Measurements from ENCODE around the gene PNLIP. TPM values are rescaled to one million over a fixed set of nuclear protein-coding genes. Genes with fewer than 3 reads are reported as not detected.

The PNLIP gene
- total and polyA plus RNA-seq, 12 donors: 0.16 to 2.2 (median 0.90) TPM; not detected in 4

DNA sequence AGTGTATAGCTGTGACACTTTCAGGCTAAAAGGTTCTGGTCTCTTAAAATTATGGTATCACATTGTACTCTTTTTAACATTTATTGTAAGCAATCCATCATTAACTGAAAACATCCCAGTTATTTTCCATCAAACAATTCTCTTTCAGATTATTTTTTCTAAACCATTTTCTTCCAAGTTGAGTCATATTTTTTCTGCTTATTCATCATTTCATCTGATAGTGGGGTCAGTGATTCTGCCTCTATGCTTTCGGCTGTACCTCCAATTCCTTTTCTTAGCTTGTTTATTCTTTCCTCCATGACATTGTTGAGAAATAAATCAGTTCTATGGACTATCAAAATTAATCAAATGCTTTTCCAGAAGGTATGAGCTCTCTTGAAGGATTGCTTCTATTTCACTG is 609 bp upstream of the PNLIP start:
- no peaks in the 10 kb centered on the region for H3K27me3 ChIP-seq
- no peak overlapping the region for H3K27ac ChIP-seq
- no peak for TF ChIP-seq POLR2A (IDR thresholded peaks at IDR 0.05)
- TF ChIP-seq, protein P1, sequence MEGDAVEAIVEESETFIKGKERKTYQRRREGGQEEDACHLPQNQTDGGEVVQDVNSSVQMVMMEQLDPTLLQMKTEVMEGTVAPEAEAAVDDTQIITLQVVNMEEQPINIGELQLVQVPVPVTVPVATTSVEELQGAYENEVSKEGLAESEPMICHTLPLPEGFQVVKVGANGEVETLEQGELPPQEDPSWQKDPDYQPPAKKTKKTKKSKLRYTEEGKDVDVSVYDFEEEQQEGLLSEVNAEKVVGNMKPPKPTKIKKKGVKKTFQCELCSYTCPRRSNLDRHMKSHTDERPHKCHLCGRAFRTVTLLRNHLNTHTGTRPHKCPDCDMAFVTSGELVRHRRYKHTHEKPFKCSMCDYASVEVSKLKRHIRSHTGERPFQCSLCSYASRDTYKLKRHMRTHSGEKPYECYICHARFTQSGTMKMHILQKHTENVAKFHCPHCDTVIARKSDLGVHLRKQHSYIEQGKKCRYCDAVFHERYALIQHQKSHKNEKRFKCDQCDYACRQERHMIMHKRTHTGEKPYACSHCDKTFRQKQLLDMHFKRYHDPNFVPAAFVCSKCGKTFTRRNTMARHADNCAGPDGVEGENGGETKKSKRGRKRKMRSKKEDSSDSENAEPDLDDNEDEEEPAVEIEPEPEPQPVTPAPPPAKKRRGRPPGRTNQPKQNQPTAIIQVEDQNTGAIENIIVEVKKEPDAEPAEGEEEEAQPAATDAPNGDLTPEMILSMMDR (IDR thresholded peaks at IDR 0.05): no peak
- no peak for DNase-seq
- no peaks in the 10 kb centered on the region for H3K9me3 ChIP-seq (replicated peaks in 1 of 3)
- no peaks in the 10 kb centered on the region for H3K36me3 ChIP-seq (replicated peaks in 1 of 2)
- no peak overlapping the region for H3K4me3 ChIP-seq
- intact Hi-C loops (cut with DNase I): no loop called here
- 43 to 69% (median 57%) methylated on average over 1 of the region's 1 CpG for WGBS, 4 donors
- H3K4me1 ChIP-seq (replicated peaks in 1 of 2): no peaks in the 10 kb centered on the region

DNA sequence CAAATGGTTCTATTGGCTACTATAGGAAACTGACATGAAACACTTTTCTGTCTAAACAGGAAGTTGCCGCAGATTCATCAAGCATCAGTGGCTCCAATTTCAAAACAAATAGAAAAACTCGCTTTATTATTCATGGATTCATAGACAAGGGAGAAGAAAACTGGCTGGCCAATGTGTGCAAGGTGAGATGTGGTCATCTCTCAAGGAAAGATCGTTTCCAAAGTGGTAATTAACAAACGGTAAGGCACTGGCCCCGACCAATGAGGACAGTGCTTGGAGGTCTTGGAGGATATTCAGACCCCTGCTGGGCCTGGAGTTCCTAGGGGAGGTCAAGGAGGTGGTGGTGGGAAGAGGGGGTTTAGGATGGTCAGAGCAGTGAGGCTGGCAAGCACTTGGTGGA is 2.6 kb downstream of the PNLIP start:
- Histone ChIP-seq H3K4me3 (no peak overlapping the region), H3K4me1 (replicated peaks in 1 of 2) (no peaks in the 10 kb centered on the region), H3K27me3 (no peaks in the 10 kb centered on the region), H3K36me3 (replicated peaks in 1 of 2) (no peaks in the 10 kb centered on the region), H3K27ac (no peak overlapping the region), H3K9me3 (replicated peaks in 1 of 3) (no peaks in the 10 kb centered on the region)
- no peak for TF ChIP-seq POLR2A (IDR thresholded peaks at IDR 0.05)
- TF ChIP-seq, protein P1 (IDR thresholded peaks at IDR 0.05): no peak
- 79 to 90% (median 82%) methylated on average over 5 of the region's 5 CpGs for WGBS, 4 donors
- no peak for DNase-seq
- intact Hi-C loops (cut with DNase I): no loop called here

DNA sequence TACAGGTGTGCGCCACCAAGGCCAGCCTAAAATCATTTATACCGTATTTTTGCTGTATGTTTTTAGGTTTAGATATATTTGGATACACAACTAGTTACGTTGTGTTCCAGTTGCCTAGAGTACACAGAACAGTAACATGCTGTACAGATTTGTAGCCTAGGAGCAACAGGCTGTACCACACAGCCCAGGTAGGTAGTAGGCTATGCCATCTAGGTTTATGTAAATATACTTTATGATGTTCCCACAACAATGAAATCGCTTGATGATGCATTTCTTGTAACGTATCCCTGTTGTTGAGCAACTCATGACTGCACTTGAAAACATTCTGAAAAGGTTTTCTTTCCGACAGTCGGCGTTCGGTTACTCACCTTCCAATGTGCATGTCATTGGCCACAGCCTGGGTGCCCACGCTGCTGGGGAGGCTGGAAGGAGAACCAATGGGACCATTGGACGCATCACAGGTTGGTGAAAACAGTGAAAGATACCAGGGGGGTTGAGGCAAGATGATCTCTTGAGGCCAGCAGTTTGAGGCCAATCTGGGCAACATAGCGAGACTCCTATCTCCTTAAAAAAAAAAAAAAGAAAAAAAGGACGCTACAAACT is 7.7 kb downstream of the PNLIP start:
- no peak for DNase-seq
- Histone ChIP-seq H3K4me1 (replicated peaks in 1 of 2) (no peaks in the 10 kb centered on the region), H3K4me3 (no peak overlapping the region), H3K36me3 (replicated peaks in 1 of 2) (no peaks in the 10 kb centered on the region), H3K27me3 (no peaks in the 10 kb centered on the region), H3K27ac (no peak overlapping the region), H3K9me3 (replicated peaks in 1 of 3) (no peaks in the 10 kb centered on the region)
- intact Hi-C loops (cut with DNase I): no loop called here
- TF ChIP-seq, protein P1 (IDR thresholded peaks at IDR 0.05): no peak
- TF ChIP-seq POLR2A (IDR thresholded peaks at IDR 0.05): no peak
- 88 to 92% (median 90%) methylated on average over 13 of the region's 13 CpGs for whole genome bisulfite sequencing, 4 donors

DNA sequence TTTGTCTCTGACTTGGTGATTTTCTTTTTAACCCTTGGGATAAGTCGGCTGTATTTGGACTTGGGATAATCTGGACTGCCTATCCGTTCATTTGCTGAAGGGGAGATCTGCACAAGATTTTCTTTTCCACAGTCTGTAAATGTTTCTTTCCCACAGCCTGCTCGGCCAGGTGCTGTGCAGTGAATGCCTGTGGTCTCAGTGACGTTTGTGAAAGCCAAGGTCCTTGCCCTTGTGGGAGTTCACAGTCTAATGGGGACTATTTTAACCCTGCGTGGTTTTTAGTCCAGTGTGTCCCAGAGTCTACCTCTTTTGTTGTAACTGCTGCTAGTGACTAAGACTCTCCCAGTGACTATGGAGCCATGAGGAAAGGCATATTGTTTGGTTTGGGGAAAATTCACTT is 8.9 kb downstream of the PNLIP start:
- H3K27me3 ChIP-seq: no peaks in the 10 kb centered on the region
- 48 to 54% (median 53%) methylated on average over 5 of the region's 5 CpGs for WGBS, 4 donors
- TF ChIP-seq, protein P1 (IDR thresholded peaks at IDR 0.05): no peak
- TF ChIP-seq POLR2A (IDR thresholded peaks at IDR 0.05): no peak

More for the DNA sequence above, 8.9 kb downstream of the PNLIP start:
- no peaks in the 10 kb centered on the region for H3K36me3 ChIP-seq (replicated peaks in 1 of 2)
- no peak for DNase-seq
- H3K27ac ChIP-seq: no peak overlapping the region
- intact Hi-C loops (cut with DNase I): no loop called here
- H3K4me1 ChIP-seq (replicated peaks in 1 of 2): no peaks in the 10 kb centered on the region
- no peak overlapping the region for H3K4me3 ChIP-seq
- H3K9me3 ChIP-seq (replicated peaks in 1 of 3): no peaks in the 10 kb centered on the region

All from adrenal gland (tissue), 12 donors.